Testis (tissue), 2 donors: ENCODE data around the gene HOXB4.

ENCODE experiments used
- POLR2A ChIP-seq: fragments of 450-650 bp; IDR thresholded peaks from one replicate; pipeline ENCODE4 v1.6.1; 2017; ENCODE audit warnings: antibody characterized with exemption, mild to moderate bottlenecking, moderate library complexity
- TF ChIP-seq, protein P1 (sequence below), 3 experiments: fragments of 450-650 bp in 2 of 3; fragments of 200-600 bp in 1 of 3; sonication (generic) in 1 of 3; IDR thresholded peaks; one replicate each; pipeline ENCODE4 v1.5.1; 2016 to 2019; ENCODE audit warnings: antibody characterized with exemption in 3 of 3, mild to moderate bottlenecking in 2 of 3, moderate library complexity in 1 of 3

DNA sequence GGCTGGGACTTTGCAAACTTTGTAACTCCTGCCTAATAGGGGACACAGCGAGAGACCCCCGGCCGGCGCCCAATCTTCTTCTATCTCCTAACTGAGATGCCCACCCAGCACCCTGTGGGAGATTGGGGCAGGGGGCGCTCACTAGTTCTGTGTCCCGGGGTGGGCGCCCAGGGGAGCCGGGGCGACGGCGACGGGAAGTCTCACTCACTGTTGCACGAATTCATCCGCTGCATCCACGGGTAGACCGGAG is 19.3 kb upstream of the HOXB4 start:
- no peak for TF ChIP-seq POLR2A
- TF ChIP-seq, protein P1, sequence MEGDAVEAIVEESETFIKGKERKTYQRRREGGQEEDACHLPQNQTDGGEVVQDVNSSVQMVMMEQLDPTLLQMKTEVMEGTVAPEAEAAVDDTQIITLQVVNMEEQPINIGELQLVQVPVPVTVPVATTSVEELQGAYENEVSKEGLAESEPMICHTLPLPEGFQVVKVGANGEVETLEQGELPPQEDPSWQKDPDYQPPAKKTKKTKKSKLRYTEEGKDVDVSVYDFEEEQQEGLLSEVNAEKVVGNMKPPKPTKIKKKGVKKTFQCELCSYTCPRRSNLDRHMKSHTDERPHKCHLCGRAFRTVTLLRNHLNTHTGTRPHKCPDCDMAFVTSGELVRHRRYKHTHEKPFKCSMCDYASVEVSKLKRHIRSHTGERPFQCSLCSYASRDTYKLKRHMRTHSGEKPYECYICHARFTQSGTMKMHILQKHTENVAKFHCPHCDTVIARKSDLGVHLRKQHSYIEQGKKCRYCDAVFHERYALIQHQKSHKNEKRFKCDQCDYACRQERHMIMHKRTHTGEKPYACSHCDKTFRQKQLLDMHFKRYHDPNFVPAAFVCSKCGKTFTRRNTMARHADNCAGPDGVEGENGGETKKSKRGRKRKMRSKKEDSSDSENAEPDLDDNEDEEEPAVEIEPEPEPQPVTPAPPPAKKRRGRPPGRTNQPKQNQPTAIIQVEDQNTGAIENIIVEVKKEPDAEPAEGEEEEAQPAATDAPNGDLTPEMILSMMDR (IDR thresholded peaks at IDR 0.05), result no peak
